Left hindlimb (tissue), 1 donor: ENCODE data around the gene ABHD15.
A peak's percentile ranks its signal among the peaks of the same experiment; 100 is the strongest.

ENCODE experiments used
- DNase-seq: peaks from one replicate; pipeline ENCODE4 v3.0.0-alpha.2; 2018

ABHD15 gene

GRCh38 chr17:29581583-29582253, 14.9 kb upstream of the ABHD15 start:
- peak; percentile 22 for DNase-seq

GRCh38 chr17:29579866-29580771, 13.3 kb upstream of the ABHD15 start:
- peak; percentile 82 for DNase-seq

- DNase-seq: peak; percentile 26
Observed at GRCh38 chr17:29578626-29579485, 12.0 kb upstream of the ABHD15 start.

GRCh38 chr17:29577385-29578211, 10.8 kb upstream of the ABHD15 start:
- peak; percentile 82 for DNase-seq

- DNase-seq: no peak
Observed at GRCh38 chr17:29577001-29577370, 10.1 kb upstream of the ABHD15 start.

GRCh38 chr17:29576214-29577000, 9.6 kb upstream of the ABHD15 start:
- DNase-seq: peak; percentile 37

GRCh38 chr17:29575511-29576213, 8.8 kb upstream of the ABHD15 start:
- DNase-seq: peak; percentile 29

- peak; percentile 32 for DNase-seq
Observed at GRCh38 chr17:29574732-29575510, 8.1 kb upstream of the ABHD15 start.

GRCh38 chr17:29573871-29574731, 7.3 kb upstream of the ABHD15 start:
- peak; percentile 28 for DNase-seq

- peak; percentile 29 for DNase-seq
Observed at GRCh38 chr17:29573558-29573869, 6.7 kb upstream of the ABHD15 start.

GRCh38 chr17:29572691-29573557, 6.1 kb upstream of the ABHD15 start:
- DNase-seq: peak; percentile 81

- peak; percentile 38 for DNase-seq
Observed at GRCh38 chr17:29571883-29572681, 5.2 kb upstream of the ABHD15 start.

GRCh38 chr17:29571486-29571882, 4.6 kb upstream of the ABHD15 start:
- DNase-seq: no peak

- DNase-seq: peak; percentile 25
Observed at GRCh38 chr17:29570521-29570920, 3.7 kb upstream of the ABHD15 start.

GRCh38 chr17:29569245-29569950, 2.6 kb upstream of the ABHD15 start:
- DNase-seq: no peak
